GM12801 (cell line): ENCODE results near the gene KRTAP5-6.

Source experiments
- TF ChIP-seq, protein P1 (sequence below): IDR thresholded peaks from one replicate; pipeline ENCODE4 v1.5.1; 2011; ENCODE audit warnings: control low read depth; ENCODE audit not compliant: insufficient read length; ENCODE audit errors: extremely low read depth

Gene KRTAP5-6

DNA sequence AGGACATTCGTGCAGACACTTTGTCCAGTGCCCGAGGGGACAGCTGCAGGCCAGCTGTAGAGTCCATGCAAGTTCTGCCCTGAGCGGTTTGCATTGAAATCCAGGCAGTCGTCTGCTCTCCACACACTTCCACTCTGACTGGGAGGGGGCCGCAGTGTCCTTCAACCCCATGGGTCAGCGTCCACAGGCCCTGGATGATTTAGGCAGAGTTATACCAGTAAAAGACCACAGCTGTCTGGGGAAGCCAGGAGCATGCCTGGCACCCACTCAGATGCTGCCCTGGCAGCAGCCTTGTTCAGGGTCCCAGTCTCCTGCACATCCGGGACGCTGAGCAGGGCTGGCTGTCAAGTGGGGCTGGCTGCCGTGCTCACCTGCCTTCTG lies 40.9 kb upstream of the KRTAP5-6 start:
- TF ChIP-seq, protein P1, sequence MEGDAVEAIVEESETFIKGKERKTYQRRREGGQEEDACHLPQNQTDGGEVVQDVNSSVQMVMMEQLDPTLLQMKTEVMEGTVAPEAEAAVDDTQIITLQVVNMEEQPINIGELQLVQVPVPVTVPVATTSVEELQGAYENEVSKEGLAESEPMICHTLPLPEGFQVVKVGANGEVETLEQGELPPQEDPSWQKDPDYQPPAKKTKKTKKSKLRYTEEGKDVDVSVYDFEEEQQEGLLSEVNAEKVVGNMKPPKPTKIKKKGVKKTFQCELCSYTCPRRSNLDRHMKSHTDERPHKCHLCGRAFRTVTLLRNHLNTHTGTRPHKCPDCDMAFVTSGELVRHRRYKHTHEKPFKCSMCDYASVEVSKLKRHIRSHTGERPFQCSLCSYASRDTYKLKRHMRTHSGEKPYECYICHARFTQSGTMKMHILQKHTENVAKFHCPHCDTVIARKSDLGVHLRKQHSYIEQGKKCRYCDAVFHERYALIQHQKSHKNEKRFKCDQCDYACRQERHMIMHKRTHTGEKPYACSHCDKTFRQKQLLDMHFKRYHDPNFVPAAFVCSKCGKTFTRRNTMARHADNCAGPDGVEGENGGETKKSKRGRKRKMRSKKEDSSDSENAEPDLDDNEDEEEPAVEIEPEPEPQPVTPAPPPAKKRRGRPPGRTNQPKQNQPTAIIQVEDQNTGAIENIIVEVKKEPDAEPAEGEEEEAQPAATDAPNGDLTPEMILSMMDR: no peak

GRCh38 chr11:1656670-1657069 lies 40.3 kb upstream of the KRTAP5-6 start:
- TF ChIP-seq, protein P1: no peak

GRCh38 chr11:1659506-1659905 lies 37.5 kb upstream of the KRTAP5-6 start:
- TF ChIP-seq, protein P1: no peak

DNA sequence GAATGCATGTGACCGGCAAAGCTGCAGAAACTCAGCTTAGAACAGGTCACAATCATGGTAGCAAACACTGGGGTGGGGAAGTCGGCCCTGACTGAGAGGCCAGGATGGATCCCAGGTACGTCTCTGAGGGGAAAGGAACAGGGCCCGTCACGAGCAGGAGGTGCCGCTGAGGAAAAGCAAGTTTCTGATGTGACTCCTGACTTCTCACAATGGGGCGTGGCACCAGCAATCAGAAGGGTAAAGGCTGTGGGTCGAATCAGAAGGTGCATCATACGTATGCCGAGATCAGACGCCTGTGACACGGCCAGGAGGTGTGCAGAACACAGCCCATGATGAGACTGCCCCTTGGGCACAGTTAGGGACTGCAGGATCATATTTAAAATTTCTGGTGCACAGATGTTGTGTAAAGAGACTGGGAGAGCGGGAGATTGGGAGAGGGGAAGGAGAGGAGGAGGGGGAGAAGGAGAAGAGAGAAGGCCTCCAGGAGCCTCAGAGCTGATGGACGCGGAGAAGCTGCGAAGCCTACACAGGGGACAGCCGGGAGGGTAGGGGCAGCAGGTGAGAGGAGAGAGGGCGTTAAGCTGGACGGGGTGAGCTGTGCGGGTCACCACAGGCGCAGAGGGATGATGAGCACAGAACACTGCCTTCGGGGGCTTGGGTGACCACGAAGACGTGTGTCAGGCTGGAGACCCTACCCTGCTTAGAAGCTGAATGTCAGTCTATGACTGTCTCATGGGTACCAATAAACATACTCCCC lies 36.7 kb upstream of the KRTAP5-6 start:
- TF ChIP-seq, protein P1: no peak

- TF ChIP-seq, protein P1: no peak
These were observed 31.7 kb upstream of the KRTAP5-6 start for GRCh38 chr11:1665313-1665712.

DNA sequence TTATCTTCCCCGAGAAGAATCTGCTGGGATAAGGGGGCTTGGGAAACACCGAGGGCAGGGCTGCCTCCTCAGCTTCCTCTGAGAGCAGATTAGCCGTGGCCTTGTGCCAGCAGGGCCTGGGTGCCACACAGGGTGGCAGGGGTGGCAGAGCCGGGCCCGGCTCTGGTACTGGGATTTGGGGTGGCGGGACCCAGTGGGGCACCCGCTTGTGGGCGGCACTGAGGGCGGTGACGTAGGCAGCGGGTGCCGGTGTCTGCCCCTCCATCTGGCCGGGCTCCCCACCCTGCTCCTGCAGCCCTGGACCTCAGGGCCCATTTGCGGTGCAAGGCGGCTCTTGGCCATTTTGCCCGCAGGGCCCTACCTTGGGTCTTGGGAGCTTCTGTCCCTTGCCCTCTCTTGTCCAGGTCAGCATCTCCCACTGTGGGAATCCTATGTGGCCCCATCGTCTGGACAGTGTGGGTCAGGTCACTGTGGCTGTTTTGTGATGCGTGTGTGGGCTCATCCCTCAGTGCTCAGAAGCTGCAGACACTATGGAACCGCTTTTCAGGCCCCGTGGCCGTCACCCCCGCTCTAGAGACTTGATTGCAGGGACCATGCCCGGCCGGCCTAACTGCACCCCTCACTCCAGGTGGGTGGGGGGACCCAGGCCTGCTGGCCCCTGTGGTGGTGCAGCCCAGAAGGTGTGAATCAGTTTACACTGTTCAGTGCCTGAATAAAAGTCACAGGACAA lies 29.7 kb upstream of the KRTAP5-6 start:
- TF ChIP-seq, protein P1: no peak

GRCh38 chr11:1667906-1668305 lies 29.1 kb upstream of the KRTAP5-6 start:
- TF ChIP-seq, protein P1: no peak
